NCI-H510A (cell line): Measurements from ENCODE around the gene ARHGAP26.

Experiments used
- DNase-seq: peaks from one replicate; lab custom pipeline; 2025; lab: John Stamatoyannopoulos, UW

ARHGAP26 gene

DNA sequence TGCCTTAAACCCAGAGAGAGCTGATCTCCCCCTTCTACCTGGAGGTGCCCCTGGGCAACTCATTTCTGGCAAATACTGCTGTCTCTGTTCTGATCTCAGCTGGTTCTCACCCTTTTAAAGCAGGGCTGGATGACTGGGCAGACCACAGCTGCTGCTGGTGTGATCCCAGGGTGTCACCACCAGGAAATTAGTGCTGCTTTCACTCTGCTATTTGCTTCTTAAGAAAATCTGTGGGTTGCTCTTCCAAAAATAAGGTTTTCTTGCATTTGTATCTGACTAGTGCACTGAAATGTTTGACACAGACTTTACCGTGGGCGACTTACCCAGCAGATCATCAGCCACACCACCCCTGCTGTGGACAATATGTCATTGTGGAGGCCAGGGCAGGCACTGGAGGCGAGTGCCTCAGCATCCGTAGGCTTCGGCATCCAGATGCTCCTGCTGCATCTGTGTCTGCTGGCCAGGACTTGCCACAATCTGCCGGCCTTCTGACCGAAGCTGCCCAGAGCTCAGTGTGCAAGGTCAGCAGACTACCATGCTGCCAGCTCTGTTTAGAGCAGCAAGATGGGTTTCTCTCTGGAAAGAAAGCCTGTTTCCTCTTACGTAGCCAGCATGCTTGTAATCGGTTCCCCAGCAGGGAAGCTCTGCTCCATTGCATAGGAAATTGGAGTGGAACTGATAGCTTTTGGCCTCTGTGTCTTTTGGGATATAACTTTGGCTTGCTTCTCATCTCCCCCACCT lies 13.6 kb downstream of the ARHGAP26 start:
- no peak for DNase-seq

DNA sequence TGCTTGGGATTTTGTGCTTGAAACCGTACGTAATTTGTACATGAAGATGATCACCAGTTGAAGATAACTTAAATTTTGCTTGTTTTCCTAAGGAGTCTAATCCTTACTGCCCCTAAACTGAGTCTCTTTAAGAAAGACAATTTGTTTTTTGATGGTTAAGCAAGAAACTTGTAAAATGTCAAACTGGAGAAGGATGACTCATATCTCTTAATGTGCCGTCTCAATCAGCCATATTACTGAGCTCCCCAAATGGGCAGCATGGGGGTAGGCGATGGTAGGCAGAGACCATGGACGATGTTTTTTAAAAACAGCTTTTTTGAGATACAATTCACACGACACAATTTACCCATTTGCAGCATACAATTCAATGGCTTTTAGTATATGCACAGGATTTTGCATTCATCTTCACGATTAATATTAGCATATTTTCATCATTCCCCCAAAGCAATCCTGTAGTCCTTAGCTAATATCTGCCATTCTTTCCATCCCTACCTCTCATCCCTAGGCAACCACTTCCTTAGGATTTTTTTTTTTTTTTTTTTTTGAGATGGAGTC lies 14.3 kb downstream of the ARHGAP26 start:
- no peak for DNase-seq

DNA sequence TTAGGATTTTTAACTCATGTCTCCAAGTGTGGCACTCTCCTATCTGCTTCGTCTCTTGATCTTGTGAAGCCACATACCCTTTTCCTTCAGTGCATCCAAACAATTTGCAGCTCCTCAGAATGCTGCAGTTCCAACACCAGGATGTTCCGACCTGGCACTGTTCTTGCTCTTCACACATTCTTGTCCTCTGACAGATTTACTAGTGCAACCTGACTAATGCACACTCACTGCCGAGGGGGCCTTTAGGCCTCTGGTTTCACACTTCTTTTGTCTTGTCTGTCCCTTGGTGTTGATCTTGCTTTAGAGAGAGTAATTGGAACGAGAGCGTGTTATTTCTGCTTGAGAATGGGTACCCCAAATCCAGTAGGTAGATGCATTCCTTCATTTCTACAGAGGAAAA lies 15.0 kb downstream of the ARHGAP26 start:
- no peak for DNase-seq

DNA sequence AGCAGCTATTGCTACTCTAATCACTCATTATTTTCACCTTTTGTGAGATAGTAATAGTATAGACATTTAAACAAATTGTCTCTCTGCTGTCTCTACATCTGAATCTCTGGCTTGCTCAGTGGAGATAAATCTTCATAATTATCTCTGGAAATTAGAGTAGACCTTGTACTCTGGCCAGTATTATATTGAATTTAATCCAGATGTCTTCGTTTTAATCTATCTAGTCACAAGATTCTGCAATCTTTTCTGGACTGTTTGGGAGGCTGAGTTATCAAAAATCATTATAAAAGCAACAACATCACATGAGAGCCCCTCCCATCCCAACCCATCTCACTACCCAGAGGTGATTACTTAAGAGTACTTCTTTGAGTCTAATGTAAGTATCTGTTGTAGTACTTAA lies 19.0 kb downstream of the ARHGAP26 start:
- DNase-seq = no peak

DNA sequence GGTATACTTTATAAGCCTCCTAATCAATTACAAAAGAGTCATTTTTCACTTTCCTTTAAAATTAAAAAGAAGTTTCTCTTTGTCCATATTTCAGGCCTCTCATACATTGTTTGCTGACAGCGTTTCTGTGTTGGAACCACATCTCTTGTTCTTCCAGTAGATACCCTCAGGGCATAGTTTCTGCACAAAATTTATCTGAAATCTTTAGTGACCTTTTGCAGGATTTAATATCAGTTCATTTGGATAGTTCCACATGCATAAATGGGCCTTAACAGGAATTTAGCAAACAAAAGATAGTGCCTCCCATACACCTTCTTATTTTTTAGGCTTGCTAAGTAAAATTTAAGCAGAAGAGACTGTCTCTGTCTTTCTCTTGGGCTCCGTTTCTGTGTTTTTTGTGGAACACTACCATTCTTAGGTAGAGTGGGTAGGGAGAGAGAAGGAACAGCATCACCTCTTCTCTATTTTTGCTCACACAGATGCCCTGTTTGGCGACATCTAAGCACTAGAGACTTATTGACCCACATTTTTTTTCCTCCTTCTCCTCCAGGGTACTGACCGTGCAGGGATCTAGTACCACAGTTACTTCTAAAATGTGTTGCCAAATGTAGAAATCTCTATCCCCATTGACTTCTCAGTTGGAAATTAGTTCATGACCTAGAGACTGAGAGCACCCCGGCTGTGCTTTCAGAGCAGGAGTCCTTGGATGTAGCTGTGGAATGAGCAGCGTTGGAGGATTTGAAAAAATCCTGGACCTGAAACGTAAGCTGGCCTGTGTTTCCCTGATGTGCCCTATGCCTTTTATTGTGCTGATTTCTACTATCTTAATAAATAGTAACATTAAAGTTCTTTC lies 22.1 kb downstream of the ARHGAP26 start:
- no peak for DNase-seq

DNA sequence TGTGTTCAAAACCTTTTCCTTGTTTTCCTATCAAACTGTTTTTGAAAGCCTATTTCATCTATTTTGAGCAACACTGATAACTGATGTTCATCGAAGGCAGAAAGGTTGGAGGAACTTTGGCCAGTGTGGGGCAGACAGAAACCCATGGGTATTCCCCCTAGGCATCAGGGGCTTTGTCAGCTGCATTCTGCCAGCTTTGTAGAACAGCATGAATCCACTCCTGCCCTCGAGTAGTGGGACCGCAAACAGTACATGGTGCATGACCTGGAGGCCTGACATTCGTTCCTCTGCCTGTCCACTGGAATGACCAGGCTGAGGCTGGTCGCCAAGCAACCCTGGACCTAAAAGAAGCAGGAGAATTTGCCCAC lies 22.7 kb downstream of the ARHGAP26 start:
- DNase-seq = no peak

DNA sequence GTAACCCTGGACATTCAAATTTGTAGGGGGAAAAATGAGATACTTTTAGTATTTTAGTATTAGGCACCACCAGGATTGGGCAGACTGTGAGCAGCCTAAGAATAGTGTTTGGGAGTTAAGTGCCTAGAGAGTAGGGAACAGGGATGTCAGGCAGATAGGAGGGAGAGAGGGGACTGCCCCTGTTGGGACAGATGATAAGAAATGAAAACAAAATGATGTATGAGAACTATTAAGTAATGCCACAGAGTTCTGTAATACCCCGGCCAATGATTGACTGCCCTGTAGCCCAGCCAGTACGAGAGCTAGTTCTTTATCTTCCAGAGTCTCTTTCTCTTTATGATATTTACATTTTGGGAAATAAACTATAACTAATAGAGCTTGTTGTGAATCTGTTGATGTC lies 24.4 kb downstream of the ARHGAP26 start:
- no peak for DNase-seq

DNA sequence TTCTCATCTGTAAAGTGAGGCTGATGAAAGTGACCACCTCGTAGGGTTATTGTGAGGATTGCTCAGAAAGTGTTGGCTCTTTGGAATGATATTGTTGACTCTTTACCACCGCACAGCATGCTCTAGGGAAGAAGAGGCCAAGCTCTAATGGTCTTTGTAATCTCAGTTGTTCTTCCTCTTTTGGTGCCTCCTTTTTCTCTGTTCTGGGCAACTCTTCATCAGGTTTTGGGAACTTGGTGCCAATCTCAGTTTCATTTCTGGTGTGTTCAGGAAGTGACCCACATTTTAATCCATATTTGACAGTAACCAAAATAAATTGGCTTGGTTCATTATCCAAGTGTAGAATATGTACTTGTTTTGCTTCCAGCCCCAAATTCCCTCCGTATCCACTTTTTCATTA lies 25.1 kb downstream of the ARHGAP26 start:
- no peak for DNase-seq

DNA sequence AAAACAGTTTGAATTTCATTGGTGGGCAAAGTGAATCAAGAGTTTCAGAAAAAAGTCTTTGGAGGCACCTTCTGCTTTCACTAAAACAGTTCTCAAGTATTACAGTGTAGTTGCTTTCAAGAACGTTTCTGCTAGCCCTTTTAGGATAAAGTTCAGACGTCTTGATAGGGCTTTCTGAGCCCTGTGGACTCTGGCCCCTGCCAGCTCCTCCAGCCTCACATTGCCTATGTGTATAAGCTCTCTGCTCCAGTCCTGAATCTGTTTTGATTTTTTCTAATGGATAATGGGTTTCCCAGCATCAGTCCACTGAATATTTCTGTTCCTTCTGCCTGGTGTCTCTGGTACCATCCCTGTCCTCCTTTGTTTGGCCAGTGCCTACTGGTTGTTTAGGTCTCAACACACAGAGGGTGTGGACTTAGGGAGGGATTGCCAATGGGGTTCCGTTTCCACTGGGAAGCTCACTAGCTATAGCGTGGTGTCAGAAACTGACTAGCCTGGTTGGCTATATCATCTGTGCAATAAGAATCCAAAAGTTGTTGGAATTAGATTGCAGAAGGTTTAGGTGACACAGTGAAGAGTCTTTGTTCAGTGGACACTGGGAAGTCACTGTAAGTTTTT lies 26.4 kb downstream of the ARHGAP26 start:
- no peak for DNase-seq

DNA sequence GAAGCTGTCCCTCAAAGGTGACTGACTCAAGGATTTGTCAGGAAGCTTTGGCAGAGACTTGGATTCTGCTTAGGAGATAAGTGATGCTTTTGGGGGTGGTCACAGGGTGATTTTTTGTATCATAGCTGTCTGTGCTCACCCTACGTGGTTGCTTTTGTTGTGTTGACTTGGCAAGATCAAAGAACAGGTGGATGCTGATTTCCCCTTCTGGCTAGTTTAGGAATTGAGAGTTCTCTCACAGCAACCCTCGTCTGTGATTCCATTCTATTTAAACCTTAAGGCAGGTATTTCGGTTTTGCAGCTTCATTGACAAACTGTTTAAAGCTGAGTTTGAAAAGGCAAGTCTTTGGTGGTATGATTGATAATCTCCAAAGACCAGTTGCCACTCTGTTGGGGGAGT lies 27.2 kb downstream of the ARHGAP26 start:
- DNase-seq = no peak

DNA sequence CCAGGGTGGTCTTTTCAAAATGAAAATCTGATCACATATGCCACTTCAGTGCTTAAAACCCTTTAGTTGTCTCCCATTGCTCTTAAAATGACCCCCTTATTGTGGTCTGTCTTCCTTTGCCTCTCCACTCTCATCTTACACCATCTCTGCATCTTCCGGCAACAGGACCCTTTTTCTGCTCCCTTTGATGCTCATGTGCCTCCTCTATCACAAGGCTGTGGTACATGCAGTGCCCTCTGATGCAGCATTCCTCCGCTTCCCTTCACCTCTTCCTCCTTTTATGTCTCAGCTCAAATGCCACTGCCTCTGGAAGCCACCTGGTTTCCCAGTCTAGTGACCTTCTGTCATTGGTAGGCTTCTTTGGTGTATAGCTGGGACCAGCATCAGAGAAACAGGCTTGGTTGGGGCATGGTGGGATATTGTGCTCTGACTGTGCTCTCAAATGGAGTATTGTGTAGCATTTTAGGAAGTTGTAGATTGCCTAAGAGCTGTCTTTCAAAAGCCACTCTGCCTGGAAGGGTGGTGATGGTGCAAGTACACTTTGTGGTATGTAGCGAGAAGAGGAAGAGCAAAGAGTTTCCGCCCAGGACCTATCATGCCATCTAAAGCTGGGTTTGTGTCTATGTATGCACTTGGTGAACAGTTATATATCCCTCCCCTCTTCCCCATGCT lies 28.1 kb downstream of the ARHGAP26 start:
- no peak for DNase-seq

DNA sequence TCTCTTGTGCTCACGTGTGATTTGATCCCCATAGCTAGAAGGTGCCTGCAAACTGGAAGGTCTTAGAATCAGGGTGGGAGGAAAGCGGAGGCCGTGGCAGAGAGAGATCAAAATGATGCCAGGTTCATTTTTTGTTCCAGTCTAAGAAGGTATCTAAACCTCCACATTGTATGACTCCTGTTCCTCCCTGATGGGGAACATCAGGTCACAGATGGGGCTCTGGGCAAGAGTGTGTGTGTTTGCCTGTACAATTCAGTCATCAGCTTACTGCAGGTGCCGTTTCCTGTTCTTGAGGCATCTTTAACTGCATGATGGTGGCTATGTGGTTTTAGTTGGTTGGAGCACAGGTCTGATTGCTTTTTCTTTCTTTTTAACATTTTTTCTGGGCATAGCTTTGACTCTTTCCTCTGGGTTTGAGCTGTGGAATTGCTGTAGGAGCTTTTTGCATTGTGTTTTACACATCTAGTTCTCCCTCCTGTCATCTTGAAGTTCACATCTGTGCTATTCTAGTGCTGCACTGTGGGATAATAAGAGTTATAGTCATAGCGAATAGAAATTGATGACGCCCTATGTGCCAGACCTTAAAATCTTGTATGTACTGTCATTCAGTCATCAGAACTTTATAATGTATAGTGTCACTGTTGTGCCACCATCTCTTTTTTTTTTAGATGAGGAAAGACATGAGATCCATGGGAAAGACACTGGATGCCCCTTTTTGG lies 30.8 kb downstream of the ARHGAP26 start:
- no peak for DNase-seq

DNA sequence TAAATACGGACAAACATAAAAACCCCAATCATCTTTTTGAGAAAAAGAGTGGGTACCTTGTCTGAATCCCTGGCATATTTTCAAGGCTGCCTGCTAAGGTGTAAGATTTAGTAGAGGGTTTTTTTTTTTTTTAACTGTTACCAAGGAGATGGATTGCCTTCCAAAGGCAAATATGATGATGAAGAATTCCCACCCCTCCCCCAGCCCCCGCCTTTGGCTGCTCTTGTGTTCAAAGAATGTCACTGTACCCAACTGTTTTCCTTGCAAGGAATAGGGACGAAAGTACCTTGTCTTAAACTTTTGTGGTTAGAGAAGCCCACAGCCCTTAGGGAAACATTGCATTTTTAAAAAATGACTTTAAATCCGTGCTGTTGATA lies 31.3 kb downstream of the ARHGAP26 start:
- no peak for DNase-seq

DNA sequence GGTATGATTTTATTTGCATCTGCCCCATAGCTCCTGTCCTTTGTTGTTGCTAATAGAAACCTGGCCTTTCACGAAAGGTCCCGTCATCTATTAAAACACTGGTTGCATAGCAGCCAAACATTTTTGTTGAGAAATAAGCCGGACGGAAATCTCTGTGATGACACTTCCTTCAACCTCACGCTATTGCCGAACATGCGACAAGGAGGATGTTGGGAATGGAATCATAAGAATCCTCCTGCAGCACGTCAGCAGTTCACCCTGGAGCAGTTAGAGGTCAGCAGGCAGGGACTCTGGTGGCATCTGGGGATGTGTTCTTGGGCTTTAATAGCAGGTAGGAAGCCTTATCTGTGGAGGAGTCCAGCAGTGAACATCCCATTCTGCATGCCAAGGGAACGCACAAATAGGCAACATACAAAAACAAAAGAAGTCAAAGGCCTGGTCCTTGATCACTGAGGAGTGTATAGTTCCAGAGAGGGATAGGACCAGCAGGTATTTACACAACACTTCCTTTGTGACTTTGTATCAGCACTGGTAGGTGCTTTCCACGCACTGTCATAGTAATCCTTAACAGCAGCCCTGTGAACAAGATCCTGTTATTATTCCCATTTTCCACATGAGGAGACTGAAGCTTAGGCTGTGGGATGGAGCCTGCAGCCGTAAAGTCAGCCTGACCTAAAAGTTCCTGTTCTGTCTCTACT lies 33.4 kb downstream of the ARHGAP26 start:
- DNase-seq = no peak

DNA sequence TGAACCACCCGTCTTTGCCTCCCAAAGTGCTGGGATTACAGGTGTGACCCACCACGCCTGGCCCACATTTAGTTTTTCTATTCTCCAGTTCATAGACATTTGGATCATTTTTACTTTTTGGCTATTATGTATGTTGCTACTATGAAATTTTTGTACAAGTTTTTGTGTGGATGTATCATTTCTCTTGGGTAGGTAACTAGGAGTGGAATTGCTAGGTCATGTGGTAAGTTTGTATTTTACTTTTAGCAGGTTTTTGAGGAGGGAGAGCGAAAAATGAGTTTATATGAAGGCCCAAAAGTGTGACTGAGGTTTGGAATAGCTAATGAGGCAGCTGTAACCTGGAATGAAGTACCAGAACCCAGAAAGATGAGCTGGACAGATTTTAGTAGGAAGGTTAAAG lies 35.2 kb downstream of the ARHGAP26 start:
- DNase-seq = no peak

DNA sequence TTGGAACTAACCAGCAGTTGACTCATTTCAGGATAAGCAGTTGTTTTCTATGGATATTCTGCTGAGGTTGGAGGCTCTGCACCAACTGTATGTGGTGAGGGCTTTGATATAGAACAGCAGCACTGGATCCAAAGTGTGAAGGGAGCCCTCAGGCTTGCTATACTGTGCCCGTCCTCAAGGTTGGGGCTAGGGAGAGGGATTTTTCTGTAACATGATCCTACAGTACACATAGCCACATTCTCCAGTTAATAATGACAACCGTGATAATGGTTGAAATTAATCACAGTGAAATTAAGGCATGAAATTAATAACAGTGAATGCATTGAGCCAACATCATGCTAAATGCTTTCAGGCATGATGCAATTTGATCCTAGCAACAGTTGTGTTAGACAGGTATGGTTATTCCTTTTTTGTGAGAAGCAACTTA lies 36.7 kb downstream of the ARHGAP26 start:
- no peak for DNase-seq

DNA sequence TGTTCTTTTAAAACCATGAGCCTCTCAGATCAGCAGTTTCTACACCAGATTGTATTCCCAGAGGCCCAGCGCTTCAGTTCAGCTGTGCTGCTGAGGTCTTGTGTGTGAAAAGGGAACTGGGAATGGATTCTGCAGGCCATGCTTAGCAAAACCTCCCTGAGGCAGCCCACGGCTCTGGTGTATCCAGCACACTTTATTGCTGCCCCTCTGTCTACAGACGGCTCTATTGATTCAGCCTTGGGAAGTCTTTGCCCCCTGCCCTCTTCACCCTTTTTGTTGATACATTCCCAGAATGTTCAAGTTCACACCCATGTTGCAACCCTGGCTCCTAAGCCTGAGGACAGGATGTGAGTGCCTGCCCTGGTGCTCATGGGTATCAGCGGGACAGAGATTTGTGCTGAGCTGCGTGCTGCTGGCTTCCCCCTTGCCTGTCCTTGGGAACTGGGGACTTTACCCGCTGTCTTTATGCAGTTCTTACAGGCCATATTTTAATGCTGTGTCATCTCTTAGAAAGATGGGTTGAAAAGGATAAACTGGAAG lies 37.3 kb downstream of the ARHGAP26 start:
- no peak for DNase-seq

DNA sequence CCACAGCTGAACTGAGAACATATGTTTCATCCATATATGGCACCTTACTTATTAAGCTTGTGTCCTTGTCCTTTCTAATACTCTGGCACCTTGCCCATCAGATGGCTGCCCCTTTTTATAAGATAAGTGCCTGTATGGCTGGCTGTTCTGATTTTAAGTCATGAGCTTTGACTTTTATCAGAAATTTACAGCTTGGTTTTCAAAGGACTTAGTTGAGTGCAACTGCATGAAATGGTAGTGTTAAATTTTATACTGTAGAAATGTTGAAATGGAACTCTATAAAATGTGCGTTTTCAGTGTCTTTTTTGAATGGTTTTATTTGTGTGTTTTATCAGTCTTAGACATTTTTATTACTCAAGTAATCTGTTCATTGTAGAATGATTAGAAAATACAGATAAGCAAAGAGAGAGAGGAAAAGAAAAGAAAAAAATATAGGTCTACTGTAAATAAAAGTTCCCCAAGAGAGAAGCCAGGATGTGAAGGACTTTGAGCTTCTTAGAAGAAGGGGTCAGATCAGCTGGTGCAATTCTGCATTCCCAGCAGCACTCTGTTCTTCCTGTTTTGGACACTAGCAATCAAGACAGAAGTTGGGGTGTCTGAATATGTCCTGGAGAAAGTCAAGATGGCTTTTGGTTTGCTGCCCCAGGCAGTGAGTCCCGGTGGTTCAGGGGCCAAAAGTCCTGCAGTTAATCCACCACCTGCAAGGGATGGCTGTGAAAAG lies 38.9 kb downstream of the ARHGAP26 start:
- DNase-seq = no peak

DNA sequence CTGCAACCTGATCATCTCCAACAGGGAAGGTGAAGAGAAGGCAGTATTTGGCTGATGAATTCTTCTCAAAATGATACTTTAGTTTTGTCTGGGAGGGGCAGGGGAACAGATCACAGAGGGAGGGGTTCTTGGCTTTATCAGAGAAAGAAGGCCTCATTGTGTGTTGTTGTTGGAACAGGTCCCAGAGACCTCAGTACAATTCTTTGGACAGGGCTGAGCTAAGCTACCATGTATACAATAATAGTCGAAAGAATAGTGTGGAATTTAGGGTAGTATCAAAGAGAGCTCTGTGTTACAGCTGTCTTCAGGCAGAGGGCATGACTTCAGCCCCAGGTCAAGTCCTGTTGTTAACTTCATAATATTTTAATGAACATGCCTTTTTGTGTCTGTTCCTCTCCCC lies 39.9 kb downstream of the ARHGAP26 start:
- no peak for DNase-seq

DNA sequence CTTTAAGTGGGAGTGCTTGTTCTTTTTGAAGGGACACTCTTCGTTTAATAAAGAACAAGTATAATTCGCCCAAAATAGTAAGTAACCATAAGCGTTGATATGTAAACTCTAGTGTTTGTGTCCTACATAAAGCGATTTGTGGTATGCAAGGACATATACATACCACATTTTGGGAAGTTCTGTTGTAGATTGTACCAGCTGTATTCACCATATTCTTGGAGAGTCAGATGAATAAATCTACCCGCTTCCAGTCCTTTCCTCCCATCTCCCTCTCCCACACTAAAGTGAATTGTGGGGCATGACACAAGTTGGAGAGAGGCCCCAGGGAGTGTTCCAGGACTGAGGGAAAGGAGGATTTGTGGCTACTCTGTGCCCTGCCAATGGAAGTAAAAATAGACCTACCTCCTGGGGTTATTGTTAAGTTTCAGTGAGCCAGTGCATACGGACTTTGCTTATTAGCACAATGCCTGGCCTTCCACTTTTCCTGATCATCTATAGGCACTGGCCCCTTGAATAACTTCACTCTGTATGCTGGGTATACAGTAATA lies 40.6 kb downstream of the ARHGAP26 start:
- DNase-seq = no peak
